ENCODE measurements around the gene NPDC1. TPM values are rescaled to one million over a fixed set of nuclear protein-coding genes. Genes with fewer than 3 reads are reported as not detected.
A peak's percentile ranks its signal among the peaks of the same experiment; 100 is the strongest.

NPDC1 gene
- 157 TPM for total RNA-seq

DNA sequence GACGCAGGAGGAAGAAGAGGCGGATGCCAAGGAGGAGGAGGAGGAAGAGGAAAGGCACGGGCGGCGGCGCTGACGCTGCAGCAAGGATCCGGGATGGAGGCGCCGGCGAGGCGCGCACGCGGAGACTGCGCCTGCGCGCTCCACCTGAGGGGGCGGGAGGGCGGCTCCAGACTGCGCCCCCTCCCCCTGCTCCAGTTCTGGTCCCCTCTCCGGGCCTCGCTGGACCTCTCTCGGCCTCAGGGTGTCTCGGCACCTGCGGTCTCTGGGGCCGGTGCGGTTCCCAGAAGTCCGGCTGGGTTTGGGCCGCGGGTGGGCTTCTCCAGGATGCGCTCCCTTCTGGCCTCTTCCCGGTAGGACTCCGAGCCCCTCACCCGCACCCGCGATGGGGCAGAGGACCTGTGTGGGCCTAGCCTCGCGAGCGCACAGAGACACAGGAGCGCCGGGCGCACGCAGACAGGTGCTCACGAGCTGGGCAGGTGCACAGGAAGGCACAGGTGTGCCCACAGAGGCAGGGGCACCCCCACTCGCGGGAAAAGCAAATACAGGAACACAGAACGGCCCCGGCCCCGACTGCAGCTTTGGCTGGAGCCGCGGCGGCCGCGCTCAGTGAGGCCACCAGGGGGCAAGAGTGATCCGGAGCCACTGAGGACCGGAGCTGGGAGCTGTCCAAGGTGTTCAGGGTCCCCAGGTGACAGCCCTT lies at the start of gene NPDC1:
Gene NPDC1, minus strand, starts transcription at position 90 of the 700 bp plus-strand sequence. CDS start 188 bp downstream, outside the sequence.
- DNase-seq (ENCODE audit: low spot score) (peak; percentile 88), ATAC-seq (peak; percentile 76)
- intact Hi-C loops (cut with DNase I) = no loop called here

DNA sequence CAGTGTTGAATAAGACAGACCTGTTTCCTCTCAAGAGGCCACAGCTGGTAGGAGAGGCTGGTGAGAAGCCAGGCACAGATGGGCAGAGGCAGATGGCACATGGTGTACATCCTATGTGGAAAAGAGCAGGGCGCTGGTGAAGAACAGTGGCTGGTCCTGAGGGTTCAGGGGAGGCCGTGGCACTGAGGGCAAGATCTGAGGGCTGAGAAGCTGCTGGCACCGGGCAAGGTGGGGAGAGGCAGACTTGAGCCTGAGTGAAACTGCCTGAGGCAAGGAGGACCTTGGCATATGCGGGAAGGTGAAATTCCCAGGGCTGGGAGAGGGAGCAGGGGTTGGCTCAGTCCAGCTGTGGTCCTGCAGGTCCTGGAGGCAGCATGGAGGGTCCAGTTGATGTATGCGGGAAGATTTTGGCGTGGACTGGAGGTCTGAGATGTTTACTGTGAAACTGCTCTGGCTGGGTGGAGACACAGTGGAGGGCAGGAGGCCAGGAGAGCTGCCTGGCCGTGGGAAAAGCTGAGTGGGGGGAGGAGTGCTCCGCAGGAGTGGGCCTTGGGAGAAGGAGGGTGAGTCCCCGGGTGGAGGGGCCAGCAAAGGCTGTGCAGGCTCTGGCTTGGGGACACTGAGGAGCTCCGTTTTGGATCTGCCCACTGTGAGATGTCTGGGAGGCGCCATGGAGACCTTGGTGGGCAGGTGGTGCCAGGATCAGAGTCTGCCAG lies 43.4 kb upstream of the NPDC1 start:
- intact Hi-C loops (cut with DNase I) = no loop called here
- DNase-seq (ENCODE audit: low spot score) = no peak
- ATAC-seq = no peak

DNA sequence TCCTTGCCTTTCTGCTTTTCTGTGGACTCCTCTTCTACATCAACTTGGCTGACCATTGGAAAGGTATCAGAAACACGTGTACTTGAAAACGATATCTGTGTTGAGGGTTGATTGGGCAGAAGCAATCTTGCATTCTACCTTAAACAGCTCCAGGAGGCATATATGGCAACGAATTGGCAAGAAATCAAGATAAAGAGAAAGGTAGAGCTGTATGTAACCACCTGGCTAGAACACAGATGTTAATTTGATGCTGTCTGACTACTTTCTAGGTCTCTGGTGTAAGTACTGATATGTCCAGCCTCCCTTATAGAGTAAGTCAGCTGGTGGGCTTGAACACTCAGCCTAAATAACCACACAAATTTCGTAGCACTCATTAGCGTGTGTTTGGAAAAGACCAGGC lies 42.1 kb upstream of the NPDC1 start:
- no peak for ATAC-seq
- no peak for DNase-seq (ENCODE audit: low spot score)
- intact Hi-C loops (cut with DNase I) = no loop called here

GRCh38 chr9:137087409-137087925 lies 41.5 kb upstream of the NPDC1 start:
- intact Hi-C loops (cut with DNase I) = no loop called here
- no peak for DNase-seq (ENCODE audit: low spot score)
- ATAC-seq = no peak

DNA sequence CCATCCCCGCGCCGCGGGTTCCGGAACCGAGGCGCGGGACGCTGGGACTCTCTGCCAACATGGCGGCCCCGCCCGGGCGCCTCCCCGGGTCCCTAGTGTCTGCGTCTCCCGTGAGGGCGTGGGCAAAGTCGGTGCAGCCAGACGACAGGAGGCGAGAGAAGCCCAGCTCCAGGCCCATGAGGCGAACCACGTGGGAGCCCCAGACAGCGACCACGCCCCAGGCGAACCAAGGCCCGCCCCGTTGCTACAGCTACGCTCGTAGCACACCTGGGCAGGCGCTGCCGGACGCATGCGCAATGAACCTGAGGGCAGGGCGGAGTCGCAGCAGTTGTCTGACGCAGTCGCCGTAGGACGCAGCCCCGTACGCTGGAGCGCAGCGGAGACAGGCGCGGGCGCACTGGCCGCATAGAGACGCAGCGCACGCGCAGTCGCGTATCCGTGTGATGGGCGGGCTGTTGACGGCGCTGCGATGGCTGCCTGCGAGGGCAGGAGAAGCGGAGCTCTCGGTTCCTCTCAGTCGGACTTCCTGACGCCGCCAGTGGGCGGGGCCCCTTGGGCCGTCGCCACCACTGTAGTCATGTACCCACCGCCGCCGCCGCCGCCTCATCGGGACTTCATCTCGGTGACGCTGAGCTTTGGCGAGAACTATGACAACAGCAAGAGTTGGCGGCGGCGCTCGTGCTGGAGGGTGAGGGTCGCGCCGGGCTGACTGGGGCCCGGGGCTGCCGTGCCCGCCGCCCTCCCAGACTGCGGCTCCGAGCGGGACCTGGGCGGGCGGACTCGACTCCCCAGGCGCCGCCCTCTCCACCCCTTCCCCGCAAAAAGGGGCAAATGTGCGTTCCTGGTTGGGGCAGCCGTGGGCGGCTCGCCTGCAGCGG lies 40.8 kb upstream of the NPDC1 start, which contains the start of gene MAN1B1:
Gene MAN1B1, plus strand, starts transcription at position 455 of the 878 bp plus-strand sequence. Its CDS starts 15 bp downstream, at position 470.
- DNase-seq (ENCODE audit: low spot score) (peak; percentile 99), ATAC-seq (peak; percentile 95)
- intact Hi-C loops (cut with DNase I) = no loop called here

DNA sequence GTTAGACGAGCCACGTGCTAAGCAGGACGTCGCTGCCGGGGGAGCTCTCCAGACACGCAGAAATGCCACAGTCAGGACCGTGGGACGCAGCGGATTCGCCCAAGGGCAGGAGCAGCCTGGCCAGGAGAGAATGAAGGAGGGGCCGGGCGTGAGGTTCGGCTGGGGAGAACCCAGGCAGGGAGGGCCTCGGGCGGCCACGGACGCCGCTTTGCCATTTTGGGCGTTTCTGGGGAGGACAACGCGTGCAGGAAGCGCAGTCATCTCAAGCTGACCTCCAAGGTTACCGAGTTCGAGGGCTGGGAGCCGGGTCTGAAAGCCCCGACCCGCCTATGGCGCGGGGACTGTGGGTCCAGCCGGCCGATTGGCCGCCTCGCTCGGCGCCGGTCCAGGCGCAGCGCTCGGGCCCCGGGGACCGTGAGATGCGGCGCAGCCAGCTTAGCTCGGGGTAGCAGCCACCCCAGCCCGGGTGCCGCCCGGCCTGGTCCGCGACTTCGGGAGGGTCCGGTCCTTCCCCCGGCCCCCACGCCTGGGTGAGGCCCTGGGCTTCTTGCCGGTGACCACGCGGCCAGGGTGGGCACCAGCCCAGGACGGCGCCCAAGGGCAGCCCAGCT lies 40.0 kb upstream of the NPDC1 start:
- no peak for DNase-seq (ENCODE audit: low spot score)
- no peak for ATAC-seq
- intact Hi-C loops (cut with DNase I) = no loop called here

DNA sequence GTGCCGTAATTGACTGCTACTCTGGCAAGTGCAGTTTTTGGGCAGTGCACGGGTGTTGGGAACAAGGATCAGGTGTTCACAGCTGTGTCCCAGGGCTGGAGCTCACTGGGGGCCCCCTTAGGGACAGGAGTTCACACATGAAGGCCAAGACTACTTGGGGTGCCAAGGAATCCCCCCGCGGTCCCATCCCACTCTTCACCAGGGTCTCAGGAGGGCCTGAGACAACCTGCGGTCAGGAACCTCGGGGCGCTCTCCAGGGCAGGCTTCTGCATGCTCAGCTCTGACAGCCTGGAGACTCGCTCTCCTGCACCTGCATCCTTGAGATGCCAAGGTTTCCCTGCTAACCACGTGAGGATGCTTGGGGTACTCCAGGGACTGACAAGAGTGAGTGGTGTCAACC lies 38.5 kb upstream of the NPDC1 start:
- intact Hi-C loops (cut with DNase I) = no loop called here
- ATAC-seq (no peak), DNase-seq (ENCODE audit: low spot score) (no peak)

GRCh38 chr9:137083394-137084004 lies 37.5 kb upstream of the NPDC1 start:
- DNase-seq (ENCODE audit: low spot score) (peak; percentile 71), ATAC-seq (no peak)
- intact Hi-C loops (cut with DNase I) = no loop called here

DNA sequence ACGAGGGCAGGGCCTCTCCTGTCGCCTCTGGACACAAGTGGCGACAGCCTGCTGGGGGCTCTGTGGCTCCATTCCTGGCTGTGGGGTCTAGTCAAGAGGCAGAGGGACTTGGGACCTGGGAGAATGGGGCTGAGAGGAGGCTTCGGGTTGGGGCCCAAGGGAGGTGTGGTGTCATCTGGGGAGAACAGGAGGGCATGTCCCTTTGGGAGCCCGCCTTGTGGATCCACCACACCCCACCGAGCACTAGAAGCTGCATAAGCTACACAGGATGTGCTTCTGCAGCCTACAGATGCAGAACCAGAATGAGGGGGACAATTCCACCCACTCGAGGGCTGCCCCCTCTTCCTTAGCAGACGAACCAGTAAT lies 36.9 kb upstream of the NPDC1 start:
- no peak for ATAC-seq
- no peak for DNase-seq (ENCODE audit: low spot score)
- intact Hi-C loops (cut with DNase I) = no loop called here

DNA sequence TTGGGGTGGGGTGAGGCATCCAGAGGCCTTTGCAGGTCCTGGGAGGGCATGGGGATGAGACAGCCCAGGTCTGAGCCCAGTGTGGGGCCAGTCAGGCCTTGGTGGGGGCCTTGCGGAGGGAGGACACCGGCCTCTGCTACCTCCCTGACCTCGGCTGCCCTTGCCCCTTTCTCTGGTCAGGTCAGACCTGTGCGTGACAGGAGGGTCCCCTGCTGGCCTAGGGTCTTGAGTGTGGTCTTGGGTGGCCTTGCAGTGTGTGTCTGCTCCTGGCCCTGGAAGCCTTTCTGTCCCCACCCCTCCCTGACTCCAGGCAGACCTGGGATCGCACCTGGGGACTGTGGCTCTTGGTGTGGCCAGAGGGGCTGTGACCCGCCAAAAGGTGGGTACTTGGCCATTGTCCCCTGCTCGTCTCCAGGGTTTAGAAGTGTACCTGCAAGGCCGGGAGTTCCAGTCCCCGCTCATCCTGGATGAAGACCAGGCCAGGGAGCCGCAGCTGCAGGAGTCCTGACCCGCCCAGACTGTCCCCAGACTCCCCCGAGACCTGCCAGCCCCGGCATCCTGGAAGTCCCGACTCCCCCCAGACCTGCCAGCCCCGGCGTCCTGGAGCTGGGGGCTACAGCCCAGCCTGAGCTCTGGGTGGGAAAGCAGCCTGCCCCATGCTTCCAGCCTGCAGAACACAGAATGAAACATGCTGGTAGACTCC lies 36.4 kb upstream of the NPDC1 start:
- no peak for DNase-seq (ENCODE audit: low spot score)
- ATAC-seq = no peak
- intact Hi-C loops (cut with DNase I) = no loop called here

DNA sequence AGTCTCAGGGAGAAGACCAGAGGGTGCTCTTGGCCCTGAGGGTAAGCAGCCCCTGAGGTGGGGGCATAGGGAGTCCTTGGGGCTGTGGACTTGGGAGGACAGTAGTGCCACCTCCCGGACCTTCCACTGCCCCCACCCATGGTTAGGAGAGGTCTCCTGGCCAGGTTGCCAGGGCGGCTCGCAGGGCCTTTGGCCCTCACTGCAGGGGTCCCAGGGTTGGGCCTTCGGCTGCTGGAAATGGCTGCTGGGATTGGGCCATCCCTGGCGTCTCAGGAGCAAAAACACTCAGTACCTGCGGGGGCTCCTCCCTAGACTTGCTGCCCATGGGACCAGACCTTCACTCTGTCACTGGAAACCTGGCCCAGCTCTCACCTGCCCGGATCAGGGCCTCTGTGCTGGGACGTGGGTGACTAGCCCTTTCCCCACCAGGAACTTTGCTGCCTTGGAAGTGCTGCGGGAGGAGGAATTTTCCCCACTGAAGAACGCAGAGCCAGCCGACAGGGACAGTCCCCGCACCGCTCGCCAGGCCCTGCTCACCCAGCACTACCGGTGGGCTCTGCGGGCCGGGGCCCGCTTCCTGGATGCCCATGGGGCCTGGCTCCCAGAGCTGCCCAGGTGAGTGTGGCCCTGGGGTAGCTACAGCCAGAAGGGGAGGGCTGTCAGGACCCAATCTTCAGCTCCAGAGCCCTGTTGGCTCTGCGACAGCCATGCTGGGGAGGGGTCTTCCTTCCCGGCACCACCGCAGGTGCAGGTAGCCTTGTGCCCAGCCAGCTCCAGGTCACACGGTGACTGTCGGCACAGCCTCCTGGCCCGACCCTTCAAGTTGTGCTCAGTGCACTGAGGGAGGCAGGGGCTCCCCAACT lies 34.5 kb upstream of the NPDC1 start:
- intact Hi-C loops (cut with DNase I) = no loop called here
- no peak for DNase-seq (ENCODE audit: low spot score)
- no peak for ATAC-seq

GRCh38 chr9:137079401-137079787 lies 33.4 kb upstream of the NPDC1 start:
- DNase-seq (ENCODE audit: low spot score) = no peak
- intact Hi-C loops (cut with DNase I) = no loop called here
- ATAC-seq = no peak

GRCh38 chr9:137078701-137079400 lies 32.9 kb upstream of the NPDC1 start:
- peak; percentile 57 for DNase-seq (ENCODE audit: low spot score)
- ATAC-seq = no peak
- intact Hi-C loops (cut with DNase I) = no loop called here

DNA sequence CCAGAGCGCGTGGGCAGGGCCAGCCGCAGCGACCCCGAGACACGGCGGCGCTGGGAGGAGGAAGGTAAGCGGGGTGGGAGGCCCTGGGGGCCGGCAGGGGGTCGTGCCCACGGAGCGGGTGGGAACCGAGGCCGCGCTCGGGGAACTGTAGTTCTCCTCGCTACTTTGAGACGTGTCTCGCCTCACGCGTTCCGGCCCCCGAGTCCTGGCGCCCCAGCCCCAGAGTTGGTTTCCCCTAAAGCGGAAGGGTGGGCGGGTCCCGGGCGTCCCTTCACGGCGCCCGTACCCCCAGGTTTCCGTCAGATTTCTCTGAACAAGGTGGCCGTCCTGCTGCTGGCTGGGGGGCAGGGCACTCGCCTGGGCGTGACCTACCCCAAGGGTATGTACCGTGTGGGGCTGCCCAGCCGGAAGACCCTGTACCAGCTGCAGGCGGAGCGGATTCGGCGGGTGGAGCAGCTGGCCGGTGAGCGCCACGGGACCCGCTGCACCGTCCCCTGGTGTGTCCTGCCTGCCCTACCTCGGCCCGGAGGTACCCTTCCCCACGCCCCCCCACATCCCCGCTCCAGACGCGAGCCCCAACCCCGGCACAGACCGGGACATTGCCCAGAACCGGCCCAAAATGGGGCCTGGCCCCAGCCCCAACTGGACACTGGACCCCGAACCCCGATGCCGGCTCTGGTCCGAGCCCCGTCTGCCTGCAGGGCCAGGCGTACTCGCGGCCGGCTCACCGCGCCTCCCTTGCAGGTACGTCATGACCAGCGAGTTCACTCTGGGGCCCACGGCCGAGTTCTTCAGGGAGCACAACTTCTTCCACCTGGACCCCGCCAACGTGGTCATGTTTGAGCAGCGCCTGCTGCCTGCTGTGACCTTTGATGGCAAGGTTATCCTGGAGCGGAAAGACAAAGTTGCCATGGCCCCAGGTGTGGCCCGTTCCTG lies 32.0 kb upstream of the NPDC1 start:
- intact Hi-C loops (cut with DNase I) = no loop called here
- ATAC-seq = no peak
- DNase-seq (ENCODE audit: low spot score) = peak; percentile 73

GRCh38 chr9:137077010-137077747 lies 31.2 kb upstream of the NPDC1 start, which contains the start of gene UAP1L1:
Gene UAP1L1 (plus strand): TSS chr9:137077517. CDS start chr9:137077533, 16 bp downstream.
- ATAC-seq = peak; percentile 73
- intact Hi-C loops (cut with DNase I) = no loop called here
- DNase-seq (ENCODE audit: low spot score) = peak; percentile 90
